Natural killer cell treated with Interleukin-12 subunit alpha and Interleukin-12 subunit beta and Interleukin-15 and Interleukin-18, amount 100 ng/mL, for 72 hours (primary cell): ENCODE data around the gene DLGAP1. TPM values are rescaled to one million over a fixed set of nuclear protein-coding genes. Genes with fewer than 3 reads are reported as not detected.
A peak's percentile ranks its signal among the peaks of the same experiment; 100 is the strongest.

Source experiments
- ATAC-seq, 2 donors: fragments of 150-1000 bp; cut with Tn5 transposase in 1 of 2; sonication (Bioruptor Pico), chemical (Tn5 transposase) in 1 of 2; 2 replicates each; pipeline ENCODE4 v1.10.0; 2021
- DNase-seq: peaks from one replicate; pipeline ENCODE4 v3.0.0; 2022; ENCODE audit warnings: low spot score
- H3K27ac Mint-ChIP-seq, 2 donors: 1 replicate in 1 of 2; 2 replicates in 1 of 2; pipeline ENCODE4 v1.8.0; 2022; ENCODE audit warnings: mixed read lengths in 2 of 2, mild to moderate bottlenecking in 1 of 2, moderate library complexity in 1 of 2
- H3K27me3 Mint-ChIP-seq, 2 donors: 1 replicate in 1 of 2; 2 replicates in 1 of 2; pipeline ENCODE4 v1.8.0; 2022; ENCODE audit warnings: mixed read lengths in 2 of 2
- H3K36me3 Mint-ChIP-seq: one replicate; pipeline ENCODE4 v1.8.0; 2022; ENCODE audit warnings: mixed read lengths
- H3K4me1 Mint-ChIP-seq, 2 donors: 1 replicate in 1 of 2; 2 replicates in 1 of 2; pipeline ENCODE4 v1.8.0; 2022; ENCODE audit warnings: low read depth in 2 of 2, mixed read lengths in 2 of 2, mild to moderate bottlenecking in 1 of 2
- H3K4me3 Mint-ChIP-seq: one replicate; pipeline ENCODE4 v1.8.0; 2022; ENCODE audit warnings: mixed read lengths
- H3K9me3 Mint-ChIP-seq: 2 replicates; pipeline ENCODE4 v1.8.0; 2022; ENCODE audit warnings: mixed read lengths
- total RNA-seq, 2 donors: library from RNA; stranded (reverse); gene quantifications; one replicate each; pipeline ENCODE4 v1.2.3, GENCODE V29; 2022

Gene DLGAP1
- total RNA-seq, 2 donors from 2014 or later: not detected

DNA sequence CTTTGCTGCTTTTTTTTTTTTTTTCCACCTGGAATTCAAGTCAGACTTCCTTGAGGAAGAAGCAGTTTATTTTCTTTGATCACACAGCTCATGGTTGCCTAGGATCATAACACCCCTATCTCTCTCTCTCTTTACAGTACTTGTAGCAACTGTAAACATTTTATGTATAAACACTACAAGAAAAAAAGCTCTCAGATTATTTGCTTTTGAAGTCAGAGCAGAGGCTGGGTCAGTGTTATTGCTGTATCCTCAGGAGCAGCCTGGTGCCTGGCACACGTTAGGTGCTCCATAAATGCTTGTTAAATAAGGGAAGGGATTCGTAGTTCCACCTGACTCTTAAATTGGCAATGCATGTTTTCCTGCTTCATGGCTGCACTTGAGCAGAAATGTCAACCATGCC, 783.9 kb downstream of the DLGAP1 start:
- no peak overlapping the region for H3K4me3 Mint-ChIP-seq
- ATAC-seq (no peak), DNase-seq (no peak)
- no peaks in the 10 kb centered on the region for H3K9me3 Mint-ChIP-seq
- no peaks in the 10 kb centered on the region for H3K36me3 Mint-ChIP-seq
- H3K27ac Mint-ChIP-seq: no peak overlapping the region
- no peaks in the 10 kb centered on the region for H3K4me1 Mint-ChIP-seq
- peaks cover 14 to 27% of the 10 kb centered on the region in 2 donors for H3K27me3 Mint-ChIP-seq

DNA sequence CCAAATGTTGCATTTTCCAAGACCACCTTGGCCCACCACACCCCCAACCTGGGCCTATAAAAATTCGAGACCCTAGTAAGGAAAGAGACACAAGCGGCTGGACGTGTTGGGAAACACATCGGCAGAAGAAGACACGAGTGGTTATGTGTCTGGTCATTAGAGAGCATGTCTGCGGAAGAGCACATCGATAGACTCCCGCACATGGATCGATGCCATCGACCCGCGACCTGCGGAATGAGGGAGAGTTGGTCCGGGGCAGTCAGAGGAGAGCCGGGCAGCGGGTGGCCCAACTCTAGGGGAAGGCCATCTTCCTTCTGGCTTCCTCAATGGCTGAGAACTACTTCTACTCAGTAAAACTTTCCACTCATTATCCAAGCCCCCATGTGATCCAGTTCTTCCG, 785.7 kb downstream of the DLGAP1 start:
- Mint-ChIP-seq H3K4me3 (no peak overlapping the region), H3K4me1 (peaks cover 3 to 12% of the 10 kb centered on the region in 2 donors), H3K36me3 (no peaks in the 10 kb centered on the region), H3K27me3 (peaks cover 16 to 19% of the 10 kb centered on the region in 2 donors), H3K27ac (peak overlapping the region in 1 of 2 donors; percentile 56), H3K9me3 (no peaks in the 10 kb centered on the region)
- DNase-seq (no peak), ATAC-seq (no peak)

DNA sequence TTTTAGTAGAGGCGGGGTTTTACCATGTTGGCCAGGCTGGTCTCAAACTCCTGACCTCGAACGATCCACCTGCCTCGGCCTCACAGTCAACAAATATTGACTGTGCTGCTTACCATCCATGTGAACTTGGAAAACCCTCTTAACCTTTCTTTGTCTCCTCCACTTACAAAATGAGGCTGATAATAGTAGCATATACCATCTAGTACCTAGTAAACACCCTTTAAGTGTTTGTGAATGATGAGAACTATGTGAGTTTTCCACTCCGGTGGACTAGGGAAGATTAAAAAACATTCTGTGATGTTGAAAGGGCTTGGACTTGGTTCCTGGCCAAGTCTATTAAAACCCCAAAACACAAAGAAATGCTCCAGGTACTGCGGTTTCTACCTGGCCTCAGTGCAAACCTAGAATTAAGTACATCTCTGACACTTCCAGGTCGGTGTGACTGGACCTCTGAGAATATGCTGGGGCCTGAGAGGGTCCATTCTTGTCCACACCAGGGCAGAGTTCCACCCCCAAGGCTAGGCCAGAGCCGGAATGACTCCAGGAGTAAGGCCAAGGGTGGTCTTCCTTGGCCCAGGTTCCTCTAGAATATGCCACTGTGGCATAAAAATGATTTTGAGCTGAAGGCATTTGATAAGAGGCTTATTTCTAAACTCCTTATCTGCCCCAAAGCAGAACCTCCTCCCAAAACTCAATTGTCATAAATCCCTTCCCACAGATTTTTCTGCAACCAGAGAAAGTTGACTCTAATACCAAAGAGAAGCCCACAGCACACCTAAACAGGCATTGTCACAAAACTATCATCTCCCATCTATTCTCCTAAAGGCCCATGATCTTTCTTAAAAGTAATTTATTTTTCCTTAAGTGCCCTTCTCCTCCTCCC, 787.6 kb downstream of the DLGAP1 start:
- Mint-ChIP-seq H3K9me3 (no peaks in the 10 kb centered on the region), H3K4me1 (peaks cover 3 to 12% of the 10 kb centered on the region in 2 donors), H3K4me3 (no peak overlapping the region), H3K27me3 (peaks cover 10 to 12% of the 10 kb centered on the region in 2 donors), H3K27ac (no peak overlapping the region), H3K36me3 (no peaks in the 10 kb centered on the region)
- DNase-seq (no peak), ATAC-seq (no peak)

DNA sequence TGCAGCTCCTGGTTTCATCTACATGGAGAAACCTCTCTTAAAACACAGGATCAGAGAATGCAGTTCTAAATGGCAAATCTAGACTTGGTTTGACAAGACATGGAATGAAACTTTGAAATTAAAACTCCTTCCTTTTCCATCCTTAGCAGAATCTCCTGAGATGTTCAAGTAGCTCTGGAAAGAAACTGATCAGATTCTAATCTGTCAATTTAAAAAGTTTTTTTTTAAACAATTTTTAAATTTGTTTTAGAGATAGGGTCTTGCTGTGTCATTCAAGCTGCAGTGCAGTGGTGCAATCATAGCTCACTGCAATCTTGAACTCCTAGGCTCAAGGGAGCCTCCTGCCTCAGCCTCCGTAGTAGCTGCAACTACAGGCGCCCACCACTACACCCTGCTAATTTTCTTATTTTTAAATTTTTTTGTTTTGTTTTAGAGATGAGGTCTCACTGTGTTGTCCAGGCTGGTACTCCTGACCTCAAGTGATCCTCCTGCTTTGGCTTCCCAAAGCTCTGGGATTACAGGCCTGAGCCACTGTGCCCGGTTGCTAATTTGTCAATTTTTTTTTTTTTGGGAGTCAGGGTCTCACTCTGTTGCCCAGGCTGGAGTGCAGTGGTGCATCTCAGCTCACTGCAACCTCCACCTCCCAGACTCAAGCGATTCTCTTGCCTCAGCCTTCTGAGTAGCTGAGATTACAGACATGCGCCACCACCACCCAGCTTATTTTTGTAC, 788.4 kb downstream of the DLGAP1 start:
- Mint-ChIP-seq H3K36me3 (no peaks in the 10 kb centered on the region), H3K9me3 (no peaks in the 10 kb centered on the region), H3K4me3 (no peak overlapping the region), H3K27ac (no peak overlapping the region), H3K4me1 (peaks cover 3 to 12% of the 10 kb centered on the region in 2 donors), H3K27me3 (peaks cover 10 to 12% of the 10 kb centered on the region in 2 donors)
- DNase-seq (no peak), ATAC-seq (no peak)

DNA sequence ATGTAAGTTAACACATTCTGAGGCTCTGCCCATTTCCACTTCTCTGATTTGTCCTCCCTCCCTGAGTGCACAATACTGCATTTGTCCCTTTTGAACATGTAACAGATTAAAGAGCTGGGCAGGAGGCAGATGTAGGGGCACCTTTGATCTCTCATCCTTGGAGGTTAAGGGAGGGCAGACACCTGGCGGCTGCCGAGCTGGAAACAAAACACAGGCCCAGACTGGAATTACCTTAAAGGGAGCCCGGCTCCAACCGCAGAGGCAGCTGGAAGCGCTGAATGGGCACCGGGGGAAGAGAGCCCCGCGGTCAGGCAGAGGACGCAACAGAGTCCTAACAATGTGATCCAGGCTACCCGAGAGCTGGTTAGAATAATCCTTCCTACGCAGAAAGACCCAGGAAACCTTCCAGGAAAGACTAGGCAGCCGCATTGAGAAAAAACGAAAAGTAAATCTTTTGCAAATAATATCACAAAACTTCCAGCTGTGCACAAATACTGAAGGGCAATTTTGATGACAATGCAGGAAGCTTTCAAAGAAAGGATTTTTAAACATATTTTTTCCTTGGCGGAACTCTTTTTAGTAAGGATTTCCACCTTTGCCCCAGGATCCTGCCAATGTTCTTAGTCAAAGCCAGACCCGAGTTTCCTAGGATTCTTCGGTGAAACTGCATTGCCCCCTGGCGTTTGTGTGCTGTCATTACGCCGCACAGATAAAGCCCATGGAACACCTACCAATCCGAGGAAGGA, 789.2 kb downstream of the DLGAP1 start:
- peak overlapping the region; percentile 64 for H3K4me3 Mint-ChIP-seq
- no peak overlapping the region for H3K27ac Mint-ChIP-seq
- ATAC-seq (peak; percentile 66 to 81), DNase-seq (no peak)
- peaks cover 7% of the 10 kb centered on the region in 2 donors for H3K27me3 Mint-ChIP-seq
- H3K4me1 Mint-ChIP-seq: peaks cover 7 to 12% of the 10 kb centered on the region in 2 donors
- no peaks in the 10 kb centered on the region for H3K36me3 Mint-ChIP-seq
- H3K9me3 Mint-ChIP-seq: no peaks in the 10 kb centered on the region

DNA sequence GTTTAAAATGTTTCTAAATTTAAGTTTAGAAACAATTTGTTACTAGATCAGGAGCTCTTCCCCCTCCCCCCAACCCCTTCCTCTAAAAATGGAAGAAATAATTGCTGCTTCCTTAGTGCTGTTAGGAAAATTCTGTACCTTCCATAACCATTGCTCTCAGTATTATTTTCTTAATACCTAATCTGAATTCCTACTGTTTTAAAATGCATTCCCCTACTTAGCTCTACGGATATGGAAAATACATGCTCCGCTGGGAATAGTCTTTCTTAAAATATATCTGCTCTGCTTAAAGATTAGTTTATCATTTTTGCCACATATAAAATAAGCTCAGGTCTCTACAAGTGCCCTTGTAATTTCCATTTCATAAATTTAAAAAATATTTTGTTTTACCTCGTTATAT, 789.9 kb downstream of the DLGAP1 start:
- H3K9me3 Mint-ChIP-seq: no peaks in the 10 kb centered on the region
- no peaks in the 10 kb centered on the region for H3K36me3 Mint-ChIP-seq
- H3K4me3 Mint-ChIP-seq: no peak overlapping the region
- no peak for DNase-seq
- peaks cover 12% of the 10 kb centered on the region in 2 donors for H3K4me1 Mint-ChIP-seq
- H3K27me3 Mint-ChIP-seq: peaks cover 0 to 4% of the 10 kb centered on the region in 2 donors
- H3K27ac Mint-ChIP-seq: no peak overlapping the region
- ATAC-seq: no peak

DNA sequence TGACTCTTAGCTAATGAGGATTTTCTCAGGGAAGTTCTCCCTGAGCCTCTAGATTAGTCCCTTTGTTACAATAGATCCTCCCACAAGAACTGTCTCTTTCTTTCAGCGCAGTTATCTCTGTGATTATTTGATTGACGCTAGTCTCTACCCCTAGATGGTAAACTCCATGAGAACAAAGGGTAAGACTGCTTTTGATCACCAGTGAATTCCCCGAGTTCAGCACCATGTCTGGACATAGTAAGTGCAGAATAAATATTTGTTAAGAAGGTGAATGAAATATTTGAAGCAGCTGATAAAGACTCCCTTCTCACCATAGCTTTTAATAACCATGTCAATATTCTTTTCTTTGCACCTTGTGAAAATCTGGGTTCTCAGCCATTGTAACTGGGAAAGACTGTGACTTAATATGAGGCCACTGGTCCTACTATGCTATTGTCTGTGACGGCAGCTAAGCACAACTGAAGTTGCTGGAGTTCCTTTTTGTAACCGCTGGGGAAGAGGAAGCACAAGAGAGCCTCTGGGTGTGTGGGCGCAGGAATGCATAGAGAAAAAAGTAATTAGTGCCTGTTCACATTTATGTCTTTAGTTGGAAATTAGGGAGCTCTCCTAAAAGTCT, 790.4 kb downstream of the DLGAP1 start:
- H3K27me3 Mint-ChIP-seq: peaks cover 0 to 4% of the 10 kb centered on the region in 2 donors
- peaks cover 12 to 14% of the 10 kb centered on the region in 2 donors for H3K4me1 Mint-ChIP-seq
- H3K27ac Mint-ChIP-seq: no peak overlapping the region
- DNase-seq (no peak), ATAC-seq (no peak)
- H3K4me3 Mint-ChIP-seq: no peak overlapping the region
- no peaks in the 10 kb centered on the region for H3K36me3 Mint-ChIP-seq
- H3K9me3 Mint-ChIP-seq: no peaks in the 10 kb centered on the region

DNA sequence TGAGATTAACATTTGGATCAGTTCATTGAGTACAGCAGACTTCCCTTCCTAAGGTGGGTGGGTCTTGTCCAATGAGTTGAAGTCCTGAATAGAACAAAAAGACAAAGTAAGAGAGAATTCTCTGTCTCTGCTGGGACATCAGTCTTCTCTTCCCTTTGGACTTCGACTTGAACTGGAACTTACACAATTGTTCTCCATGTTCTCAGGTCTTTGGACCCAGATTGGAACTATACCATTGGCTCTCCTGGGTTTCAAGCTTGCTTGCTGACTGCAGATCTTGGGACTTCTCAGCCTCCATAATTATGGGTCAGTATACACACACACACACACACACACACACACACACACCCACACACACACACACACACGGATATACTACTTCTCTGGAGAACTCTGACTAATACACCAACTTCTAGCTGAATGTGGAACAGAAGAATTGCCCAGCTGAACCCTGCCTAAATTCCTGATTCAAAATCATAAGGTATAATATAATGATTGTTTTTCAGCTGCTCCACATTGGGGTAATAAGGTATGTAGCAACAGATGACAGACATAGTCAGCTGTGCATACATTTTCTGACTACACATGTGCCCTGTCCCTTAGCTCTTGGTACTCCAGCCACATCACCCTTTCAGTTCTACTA, 791.1 kb downstream of the DLGAP1 start:
- Mint-ChIP-seq H3K36me3 (no peaks in the 10 kb centered on the region), H3K27ac (no peak overlapping the region), H3K4me1 (peaks cover 12 to 15% of the 10 kb centered on the region in 2 donors), H3K9me3 (no peaks in the 10 kb centered on the region), H3K27me3 (peaks cover 0 to 3% of the 10 kb centered on the region in 2 donors), H3K4me3 (no peak overlapping the region)
- ATAC-seq (no peak), DNase-seq (no peak)

DNA sequence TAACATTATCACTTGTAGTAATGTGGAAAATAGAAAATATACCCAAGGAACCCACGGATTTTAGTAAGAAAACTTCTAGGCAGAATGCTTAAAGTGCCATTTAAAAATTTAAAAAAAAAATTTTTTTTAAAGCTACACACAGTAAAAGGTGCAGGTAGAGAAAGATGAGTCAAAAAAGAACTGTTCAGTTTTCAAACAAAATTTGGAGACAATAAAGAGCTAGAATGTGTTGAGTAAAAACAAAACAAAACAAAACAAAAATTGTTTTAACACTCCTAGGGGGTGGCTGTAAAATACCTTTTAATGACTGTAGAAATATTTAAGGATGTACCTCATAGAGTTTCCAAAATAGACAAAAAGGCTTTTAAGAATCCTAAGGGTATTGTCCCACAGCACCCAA, 793.1 kb downstream of the DLGAP1 start:
- no peak overlapping the region for H3K4me3 Mint-ChIP-seq
- H3K27ac Mint-ChIP-seq: no peak overlapping the region
- ATAC-seq: no peak
- H3K9me3 Mint-ChIP-seq: no peaks in the 10 kb centered on the region
- peaks cover 0 to 2% of the 10 kb centered on the region in 2 donors for H3K27me3 Mint-ChIP-seq
- DNase-seq: no peak
- no peaks in the 10 kb centered on the region for H3K36me3 Mint-ChIP-seq
- H3K4me1 Mint-ChIP-seq: peaks cover 12 to 15% of the 10 kb centered on the region in 2 donors

DNA sequence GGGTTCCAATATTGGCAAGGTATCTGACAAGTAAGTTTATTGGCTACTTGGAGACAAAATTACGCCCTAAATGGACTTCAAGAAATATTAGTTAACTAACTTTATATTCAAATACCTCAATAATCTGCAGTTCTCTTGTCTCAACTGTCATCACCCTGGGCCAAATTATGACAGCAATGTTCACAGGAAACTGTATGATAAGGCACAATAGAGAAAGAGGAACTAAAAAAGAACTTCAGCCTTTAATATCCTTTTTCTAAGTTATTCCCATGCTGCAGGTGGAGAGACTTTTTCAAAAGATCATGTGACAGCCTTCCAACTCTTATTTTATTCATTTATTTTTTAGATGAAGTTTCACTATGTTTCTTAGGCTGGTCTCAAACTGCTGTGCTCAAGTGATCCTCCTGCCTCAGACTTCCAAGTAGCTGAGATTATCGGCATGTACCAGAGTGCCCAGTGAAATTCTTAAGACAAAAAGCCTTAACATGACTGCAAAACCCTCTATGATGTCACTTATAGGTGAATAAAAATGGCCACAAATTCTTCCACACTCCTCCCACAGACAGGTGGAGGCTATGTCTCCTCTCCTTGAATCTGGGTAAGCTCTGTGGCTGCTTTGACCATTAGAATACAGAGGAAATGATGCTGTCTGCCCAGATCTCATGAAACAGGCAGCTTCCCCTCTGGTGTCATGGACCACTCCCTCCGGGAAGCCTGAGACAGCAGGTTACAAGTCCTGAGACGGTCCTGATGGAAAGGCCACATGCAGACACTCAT, 794.2 kb downstream of the DLGAP1 start:
- Mint-ChIP-seq H3K27ac (peak overlapping the region; percentile 14 to 65), H3K4me3 (peak overlapping the region; percentile 30), H3K4me1 (peaks cover 10 to 15% of the 10 kb centered on the region in 2 donors), H3K36me3 (no peaks in the 10 kb centered on the region), H3K27me3 (peaks cover 0 to 2% of the 10 kb centered on the region in 2 donors), H3K9me3 (no peaks in the 10 kb centered on the region)
- no peak for DNase-seq
- no peak for ATAC-seq

DNA sequence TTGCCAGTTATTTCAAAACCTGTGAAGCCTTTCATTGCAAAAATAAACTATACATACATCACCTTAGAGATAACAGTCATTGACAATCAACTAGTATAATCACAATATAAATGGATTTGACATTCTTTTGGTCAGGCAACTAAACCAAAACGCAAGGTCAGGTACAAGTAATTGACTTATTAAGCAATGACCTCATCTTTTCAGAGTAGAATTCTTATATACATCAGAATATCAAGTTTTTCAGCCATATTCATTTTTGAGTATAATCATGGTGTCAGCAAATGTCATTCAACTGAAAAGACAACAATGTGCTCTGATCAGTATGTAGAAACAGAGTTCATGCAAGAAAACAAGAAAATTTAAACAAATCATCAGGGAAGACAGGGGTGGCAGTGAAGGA, 796.6 kb downstream of the DLGAP1 start:
- Mint-ChIP-seq H3K4me1 (peaks cover 10 to 15% of the 10 kb centered on the region in 2 donors), H3K4me3 (no peak overlapping the region), H3K27me3 (peaks cover 0 to 5% of the 10 kb centered on the region in 2 donors), H3K27ac (no peak overlapping the region), H3K9me3 (no peaks in the 10 kb centered on the region), H3K36me3 (no peaks in the 10 kb centered on the region)
- DNase-seq: no peak
- ATAC-seq: no peak

DNA sequence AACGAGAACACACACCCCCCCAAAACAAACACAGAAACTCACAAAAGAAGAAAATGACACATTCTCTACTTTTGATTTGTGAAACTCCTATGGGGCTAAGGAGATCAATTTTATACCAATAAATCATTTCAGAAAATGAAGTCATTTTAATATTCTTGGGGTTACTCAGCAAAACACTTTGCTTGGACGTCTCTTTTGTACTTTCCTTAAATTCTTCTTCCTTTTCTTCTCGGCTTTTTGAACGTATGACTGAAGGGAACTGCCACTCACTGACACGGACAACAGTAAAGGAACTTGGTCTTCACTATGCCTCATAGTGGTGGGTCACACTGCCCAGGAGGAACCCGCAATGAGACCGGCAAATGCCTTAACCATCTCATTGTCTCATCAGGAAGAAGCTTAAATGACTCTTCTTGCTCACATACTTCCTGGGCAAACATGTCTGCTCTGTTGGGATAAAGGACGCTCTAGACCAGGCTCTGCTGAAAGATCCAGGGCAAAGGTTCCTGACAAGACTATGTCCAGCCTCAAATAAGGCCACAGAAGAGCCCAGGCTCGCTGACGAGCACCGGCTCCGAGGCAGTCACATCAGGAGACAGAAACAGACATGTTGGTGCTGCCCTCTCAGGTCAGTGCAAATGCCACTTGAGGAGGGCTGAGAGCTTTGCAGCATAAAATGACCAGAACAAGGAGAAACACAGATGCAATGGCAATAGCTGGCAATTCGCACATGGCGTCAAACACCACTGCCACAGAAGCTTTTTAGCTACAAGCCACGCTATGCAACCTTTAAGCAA, 799.7 kb downstream of the DLGAP1 start:
- Mint-ChIP-seq H3K4me3 (no peak overlapping the region), H3K27ac (peak overlapping the region in 1 of 2 donors; percentile 3)

More for the DNA sequence above, 799.7 kb downstream of the DLGAP1 start:
- peaks cover 5 to 6% of the 10 kb centered on the region in 2 donors for H3K27me3 Mint-ChIP-seq
- ATAC-seq (no peak), DNase-seq (no peak)
- H3K36me3 Mint-ChIP-seq: no peaks in the 10 kb centered on the region
- H3K9me3 Mint-ChIP-seq: no peaks in the 10 kb centered on the region
- peaks cover 12 to 18% of the 10 kb centered on the region in 2 donors for H3K4me1 Mint-ChIP-seq
